HCT116 (cell line): ENCODE data around the gene MED31.

Experiments
- CTCF ChIP-seq, 3 experiments: fragments of 200-600 bp in 1 of 3; sonication (generic) in 1 of 3; IDR thresholded peaks in 2 of 3; conservative IDR thresholded peaks in 1 of 3; 2 replicates each; pipeline ENCODE4 v1.5.1; 2012 to 2017; ENCODE audit warnings: low read depth in 2 of 3, low read length in 2 of 3, antibody characterized with exemption in 1 of 3, borderline replicate concordance in 1 of 3, control low read depth in 1 of 3, mild to moderate bottlenecking in 1 of 3, mixed read lengths in 1 of 3, mixed run types in 1 of 3, moderate library complexity in 1 of 3; ENCODE audit not compliant: insufficient read depth in 1 of 3
- EZH2phosphoT487 ChIP-seq: fragments of 200-600 bp; IDR thresholded peaks from 2 replicates; pipeline ENCODE4 v1.6.1; 2018; ENCODE audit warnings: antibody characterized with exemption, borderline replicate concordance
- POLR2A ChIP-seq: IDR thresholded peaks from 2 replicates; pipeline ENCODE4 v1.7.0; 2011; ENCODE audit warnings: borderline replicate concordance; ENCODE audit not compliant: insufficient read depth, insufficient read length; ENCODE audit errors: extremely low read depth
- RAD21 ChIP-seq: IDR thresholded peaks from 2 replicates; pipeline ENCODE4 v1.6.1; 2012; ENCODE audit warnings: low read depth, mild to moderate bottlenecking
- YY1 ChIP-seq: IDR thresholded peaks from 2 replicates; pipeline ENCODE4 v1.6.1; 2011; ENCODE audit warnings: low read length, low read depth, moderate library complexity, mild to moderate bottlenecking; ENCODE audit not compliant: insufficient replicate concordance; ENCODE audit errors: extremely low read depth
- ZFX ChIP-seq: fragments of 450-650 bp; IDR thresholded peaks from 2 replicates; pipeline ENCODE4 v1.6.1; 2017

GRCh38 chr17:6630390-6630789 is 21.0 kb downstream of the MED31 start:
- TF ChIP-seq CTCF (IDR thresholded peaks at IDR 0.05 in 2 of 3, conservative IDR thresholded peaks at IDR 0.05 in 1 of 3; ENCODE audit: borderline replicate concordance in 1 of 3, insufficient read depth in 1 of 3, low read depth in 2 of 3, low read length in 2 of 3) = no peak
- TF ChIP-seq POLR2A = no peak
- TF ChIP-seq ZFX = no peak
- TF ChIP-seq YY1 = no peak
- TF ChIP-seq RAD21 = no peak
- no peak for TF ChIP-seq EZH2phosphoT487
